ENCODE results near the gene WDR31.
"Not testable (repeated sequence)": the region's sequence is repeated elsewhere in the genome, so short reads cannot be mapped to it uniquely, and the experiment has no call there.

Gene WDR31

DNA sequence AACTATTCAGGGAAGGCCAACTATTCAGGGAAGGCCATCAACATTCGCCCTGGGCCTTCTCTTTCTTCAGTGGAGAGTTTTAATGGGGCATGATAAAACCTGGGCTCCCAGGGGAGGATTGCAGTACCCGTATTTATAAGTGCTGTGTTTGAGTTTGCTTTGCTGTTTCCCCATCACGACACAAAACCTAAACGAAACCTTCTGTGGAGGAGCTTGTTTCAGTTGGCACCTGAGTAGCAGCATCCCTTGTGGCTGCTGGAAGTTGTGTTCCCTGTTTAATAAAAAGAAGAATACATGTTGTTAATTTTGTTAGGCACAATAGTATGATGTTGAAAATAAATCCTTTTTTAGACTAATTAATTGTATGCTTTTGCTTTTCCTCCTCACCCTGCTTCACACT lies 8.3 kb downstream of the WDR31 start:
- DNase-seq = no peak

DNA sequence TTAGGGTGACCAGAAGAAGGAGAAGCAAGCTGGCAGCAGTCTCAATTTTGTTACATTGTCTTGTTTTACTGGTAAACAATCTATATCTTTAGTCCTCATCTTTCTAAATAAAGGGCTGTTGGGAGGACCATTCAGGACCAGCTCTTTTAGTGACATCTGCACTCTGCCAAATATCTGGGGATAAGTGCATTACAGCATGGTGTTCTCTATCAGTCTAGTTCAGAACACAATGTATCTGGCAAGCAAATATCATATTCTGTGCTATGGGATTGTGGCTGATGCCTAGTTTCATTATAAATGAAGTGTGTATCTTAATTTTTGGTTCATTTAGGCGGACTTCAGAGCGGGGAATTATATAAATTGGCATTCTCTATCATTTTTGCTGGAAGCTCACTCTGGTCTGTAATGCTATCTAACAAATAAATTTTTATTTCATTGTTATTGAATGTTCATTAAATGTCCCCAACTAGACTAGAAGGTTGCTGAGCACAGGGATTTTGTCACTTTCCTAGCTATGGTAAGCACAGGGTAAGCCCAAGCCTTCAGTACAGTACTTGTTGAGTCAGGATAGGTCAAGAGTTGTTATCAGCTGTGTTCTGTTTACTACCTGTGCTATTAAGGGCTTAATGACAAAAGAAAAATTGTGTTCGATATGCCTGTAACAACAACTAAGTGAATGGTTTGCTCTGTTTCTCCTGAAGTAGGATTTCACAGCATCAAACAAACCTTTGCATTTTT lies 11.9 kb downstream of the WDR31 start:
- no peak for DNase-seq

DNA sequence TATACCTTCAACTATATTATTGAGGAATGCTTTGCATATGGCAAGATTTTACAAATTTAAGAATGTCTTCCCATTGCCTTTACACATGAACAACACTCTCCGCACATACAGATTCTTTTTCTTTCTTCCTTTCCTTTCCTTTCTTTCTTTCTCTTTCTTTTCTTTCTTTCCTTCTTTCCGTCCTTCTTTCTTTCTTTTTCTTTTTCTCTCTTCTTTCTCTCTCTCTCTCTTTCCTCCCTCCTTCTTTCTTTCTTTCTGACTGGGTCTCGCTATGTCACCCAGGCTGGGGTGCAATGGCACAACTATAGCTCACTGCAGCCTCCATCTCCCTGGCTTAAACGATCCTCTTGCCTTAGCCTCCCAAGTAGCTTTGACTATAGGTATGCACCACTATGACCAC lies 13.8 kb downstream of the WDR31 start:
- no peak for DNase-seq

DNA sequence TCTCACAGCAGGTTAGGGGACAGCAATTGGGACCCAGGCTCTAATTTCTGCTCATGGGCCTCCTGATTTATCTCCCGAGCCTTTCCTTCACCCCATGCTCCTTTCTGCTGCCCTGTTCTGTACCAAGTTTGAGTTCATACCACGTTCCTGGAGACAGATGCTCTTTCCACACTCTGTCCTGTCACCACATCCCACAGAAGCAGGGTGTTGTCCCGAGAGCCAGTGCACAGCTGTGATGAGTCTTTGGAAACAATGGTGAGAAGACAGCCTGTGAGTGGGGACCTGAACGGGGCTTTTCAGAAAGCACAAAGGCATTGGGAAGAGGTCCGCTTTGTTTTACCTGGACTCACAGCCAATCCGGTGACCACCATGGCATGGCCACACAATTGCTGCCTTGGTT lies 17.4 kb downstream of the WDR31 start:
- DNase-seq = no peak

DNA sequence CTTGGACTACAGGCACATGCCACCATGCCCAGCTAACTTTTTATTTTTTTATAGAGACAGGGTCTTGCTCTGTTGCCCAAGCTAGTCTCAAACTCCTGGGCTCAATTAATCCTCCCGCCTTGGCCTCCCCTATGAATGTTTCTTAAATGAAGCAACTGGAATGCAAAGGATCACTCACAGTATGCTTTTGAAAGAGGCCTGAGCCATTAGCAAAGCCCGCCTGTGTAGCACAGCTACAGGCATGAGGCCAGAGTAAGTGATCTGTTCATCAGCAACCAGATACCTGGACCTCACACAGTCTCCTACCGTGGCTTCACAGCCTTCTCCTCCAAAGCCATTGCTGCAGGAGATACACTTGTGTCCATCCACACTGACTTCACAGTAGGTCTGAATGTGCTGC lies 20.0 kb downstream of the WDR31 start:
- DNase-seq = no peak

DNA sequence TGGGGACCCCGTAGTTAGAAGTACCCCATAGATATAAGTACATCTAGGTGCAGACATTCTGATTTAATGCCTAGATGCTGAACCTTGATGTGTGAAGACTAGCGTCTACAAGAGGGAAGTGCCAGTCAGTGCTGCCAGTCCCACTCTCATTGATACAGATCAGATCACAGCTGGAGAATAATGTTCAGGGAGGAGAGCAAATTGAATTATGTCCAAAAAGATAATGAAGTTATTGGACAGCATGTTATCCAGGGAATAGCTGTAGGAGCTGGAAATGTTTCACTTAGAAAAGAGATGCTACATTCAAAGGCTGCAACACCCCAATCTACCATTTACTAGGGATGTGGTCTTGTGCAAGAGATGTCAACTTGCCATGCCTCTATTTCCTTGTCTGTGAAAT lies 21.0 kb downstream of the WDR31 start:
- no peak for DNase-seq

DNA sequence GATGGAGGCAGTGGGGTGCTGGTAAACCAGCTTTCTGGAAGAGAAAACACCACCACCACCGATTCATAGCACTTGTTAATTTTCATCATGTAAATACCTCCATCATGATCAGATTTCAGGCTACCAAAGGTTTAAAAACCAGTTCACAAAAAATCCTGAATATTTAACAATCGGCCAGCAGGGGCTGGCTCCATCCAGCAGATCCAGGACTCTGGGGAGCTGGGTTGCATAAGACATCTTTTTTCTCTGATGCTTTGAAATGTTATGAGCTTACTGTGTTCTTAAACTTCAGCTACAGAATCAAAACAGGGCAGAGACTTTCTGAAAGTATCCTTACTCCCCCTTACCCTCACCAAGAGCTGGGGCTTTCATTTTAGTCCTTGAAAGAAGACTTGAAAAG lies 22.3 kb downstream of the WDR31 start:
- DNase-seq = no peak

DNA sequence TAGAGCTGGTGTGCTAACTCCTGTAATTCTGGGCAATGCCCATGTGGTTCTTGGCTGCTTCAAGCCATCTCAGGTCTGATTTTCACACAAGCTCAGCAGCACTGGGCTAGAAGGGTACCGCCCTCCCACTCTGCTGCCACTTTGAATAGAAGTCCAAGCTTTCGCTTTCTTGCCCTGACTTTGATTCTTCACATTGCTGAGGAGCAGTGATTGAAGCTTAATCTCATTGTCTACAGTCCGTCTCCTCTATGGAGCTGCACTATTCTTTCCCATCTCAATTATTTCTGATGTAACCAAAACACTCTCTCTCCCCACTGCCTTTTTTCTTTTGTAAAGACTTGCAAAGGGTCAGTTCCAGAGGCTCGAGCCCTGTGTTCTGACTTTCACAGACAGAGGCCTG lies 24.0 kb downstream of the WDR31 start:
- DNase-seq = no peak

DNA sequence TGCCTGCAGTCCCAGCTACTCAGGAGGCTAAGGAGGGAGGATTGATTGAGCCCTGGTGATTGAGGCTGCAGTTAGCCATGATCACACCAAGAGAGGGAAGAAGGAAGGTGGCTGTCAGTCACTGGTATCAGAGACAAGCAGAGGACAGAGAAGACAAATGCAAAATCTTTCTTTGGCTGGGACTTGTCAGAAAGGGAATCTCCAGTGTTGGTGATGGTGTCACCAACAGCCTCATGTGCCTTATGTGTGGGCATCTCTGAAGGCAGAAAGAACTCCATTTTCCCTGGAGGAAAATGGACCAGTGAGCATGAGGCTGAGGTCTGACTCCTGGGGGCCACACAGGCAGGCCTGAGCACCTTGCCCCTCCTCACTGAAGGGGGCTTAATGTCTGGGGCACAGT lies 24.8 kb downstream of the WDR31 start:
- DNase-seq = peak in 1 of 2 donors; percentile 40

DNA sequence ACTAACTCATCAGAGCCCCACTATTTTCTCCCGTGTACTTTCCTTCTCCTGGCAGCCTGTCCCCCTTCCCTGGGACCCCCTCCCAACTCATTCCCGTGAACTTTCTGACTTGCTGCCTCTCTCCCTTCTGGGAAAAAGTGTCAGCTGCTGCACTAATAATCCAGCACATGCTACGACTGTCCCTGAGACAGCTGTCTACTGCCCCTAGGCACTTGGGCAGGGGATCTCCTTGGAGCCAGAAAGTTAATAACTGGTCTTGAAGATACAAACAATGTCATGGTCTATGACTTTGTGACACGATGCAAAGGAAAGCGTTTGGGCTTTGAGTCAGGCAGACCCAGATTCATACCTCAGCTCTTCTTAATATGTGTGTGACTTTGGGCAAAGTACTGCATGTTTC lies 26.8 kb downstream of the WDR31 start:
- no peak for DNase-seq

DNA sequence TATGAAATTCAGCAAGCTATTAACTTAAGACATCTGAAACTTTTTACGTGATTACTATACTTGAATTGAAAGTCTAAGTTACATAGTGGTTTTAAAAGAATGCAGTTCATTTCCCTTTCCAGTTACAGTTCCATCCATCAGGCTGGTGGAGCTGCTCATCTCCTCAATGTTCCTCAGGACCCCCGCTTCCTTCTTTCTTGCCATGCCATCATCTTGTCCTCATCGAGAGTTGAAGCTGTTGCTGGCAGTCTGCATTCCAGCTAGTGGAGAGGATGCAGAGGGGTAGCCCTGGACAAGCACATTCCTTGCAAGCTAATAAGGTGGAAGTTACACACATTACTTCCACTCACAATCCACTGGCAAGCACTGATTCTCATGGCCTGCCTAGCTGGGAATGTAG lies 28.1 kb downstream of the WDR31 start:
- no peak for DNase-seq

DNA sequence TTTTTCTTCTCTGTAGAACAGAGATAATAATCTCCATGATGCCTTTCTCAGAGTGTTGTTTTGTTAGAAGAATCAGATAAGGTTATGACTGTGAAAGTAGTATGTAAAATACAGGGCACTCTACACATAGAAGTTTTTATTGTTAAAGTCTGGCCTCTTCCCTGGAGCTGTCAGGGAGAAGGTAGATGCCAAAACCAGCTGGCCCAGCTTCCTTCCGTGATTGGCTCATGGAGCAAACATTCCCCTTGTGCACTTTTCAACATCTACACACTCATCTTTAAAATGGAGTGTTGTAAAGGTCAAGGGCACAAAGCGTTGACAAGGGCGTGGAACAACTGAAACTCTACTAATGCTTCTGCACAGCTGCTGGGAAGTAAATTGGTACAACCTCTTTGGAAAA lies 29.5 kb downstream of the WDR31 start:
- DNase-seq = no peak

DNA sequence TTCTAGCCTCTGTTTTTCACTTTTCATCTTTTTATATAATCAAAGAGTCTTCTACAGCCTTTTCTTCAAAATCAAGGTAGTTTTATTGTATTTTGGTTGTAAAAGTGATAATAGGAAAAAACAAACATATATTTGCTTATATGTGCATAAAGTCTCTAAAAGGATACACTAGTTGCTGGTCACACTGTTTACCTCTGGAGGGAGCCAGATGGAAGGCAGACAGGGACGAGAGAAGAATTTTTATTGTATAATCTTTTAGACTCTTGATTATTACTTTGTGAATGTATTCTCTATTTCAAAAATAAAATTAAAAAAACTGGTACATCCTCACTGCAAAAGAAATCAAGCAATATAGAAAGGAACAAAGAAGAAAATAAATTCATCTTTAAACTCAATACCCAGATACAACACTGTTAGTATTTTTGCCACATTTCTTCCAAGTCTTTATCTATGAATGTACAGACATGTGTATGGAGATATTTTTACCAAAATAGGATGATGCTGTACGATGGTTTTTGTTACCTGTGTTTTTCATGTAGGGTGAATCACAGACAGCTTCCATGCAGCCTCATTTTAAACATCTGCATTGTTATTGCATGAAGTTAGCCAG lies 30.8 kb downstream of the WDR31 start:
- DNase-seq = peak; percentile 46 to 57

DNA sequence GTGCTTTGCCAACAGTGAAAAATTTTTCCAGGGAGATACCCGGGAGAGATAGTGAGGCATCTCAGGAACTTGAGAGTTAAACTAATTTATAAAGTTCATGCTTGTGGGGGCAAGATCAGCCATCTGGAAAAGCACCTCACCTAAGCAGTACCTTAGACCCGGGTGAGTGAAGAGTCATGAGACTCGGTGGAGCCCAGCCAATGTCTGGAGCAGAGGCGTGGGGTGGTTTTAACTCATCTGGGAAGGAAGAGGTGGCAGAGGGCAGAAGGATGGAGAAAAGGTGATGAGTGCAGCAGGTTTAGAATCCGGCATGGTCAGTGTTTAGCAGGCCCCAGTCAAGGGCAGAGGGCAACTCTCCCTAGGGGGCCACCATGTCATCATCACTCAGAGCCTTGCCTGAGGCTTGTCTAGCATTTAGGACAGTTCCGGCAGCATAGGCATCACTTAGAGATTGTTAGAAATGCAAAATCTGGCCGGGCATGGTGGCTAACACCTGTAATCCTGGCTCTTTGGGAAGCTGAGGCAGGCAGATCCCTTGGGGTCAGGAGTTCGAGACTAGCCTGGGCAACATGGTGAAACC lies 32.6 kb downstream of the WDR31 start:
- DNase-seq = no peak

DNA sequence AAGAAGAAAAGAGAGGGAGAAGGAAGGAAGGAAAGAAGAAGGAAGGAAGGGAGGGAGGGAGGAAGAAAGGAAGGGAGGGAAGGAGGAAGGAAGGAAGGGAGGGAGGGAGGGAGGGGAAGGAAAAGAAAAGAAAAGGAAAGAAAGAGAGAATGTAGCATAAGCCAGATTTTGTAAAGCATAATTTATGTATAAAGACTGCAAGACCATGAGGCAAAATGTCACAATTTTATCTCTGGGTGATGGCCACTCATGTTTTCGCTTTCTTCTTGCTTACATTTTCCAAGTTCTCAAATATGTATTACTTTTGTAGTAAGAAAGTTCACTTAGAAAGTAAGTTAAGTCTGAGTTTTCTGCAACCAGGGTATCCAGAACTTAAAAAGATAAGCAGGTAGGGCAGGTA lies 33.5 kb downstream of the WDR31 start:
- DNase-seq = no peak

DNA sequence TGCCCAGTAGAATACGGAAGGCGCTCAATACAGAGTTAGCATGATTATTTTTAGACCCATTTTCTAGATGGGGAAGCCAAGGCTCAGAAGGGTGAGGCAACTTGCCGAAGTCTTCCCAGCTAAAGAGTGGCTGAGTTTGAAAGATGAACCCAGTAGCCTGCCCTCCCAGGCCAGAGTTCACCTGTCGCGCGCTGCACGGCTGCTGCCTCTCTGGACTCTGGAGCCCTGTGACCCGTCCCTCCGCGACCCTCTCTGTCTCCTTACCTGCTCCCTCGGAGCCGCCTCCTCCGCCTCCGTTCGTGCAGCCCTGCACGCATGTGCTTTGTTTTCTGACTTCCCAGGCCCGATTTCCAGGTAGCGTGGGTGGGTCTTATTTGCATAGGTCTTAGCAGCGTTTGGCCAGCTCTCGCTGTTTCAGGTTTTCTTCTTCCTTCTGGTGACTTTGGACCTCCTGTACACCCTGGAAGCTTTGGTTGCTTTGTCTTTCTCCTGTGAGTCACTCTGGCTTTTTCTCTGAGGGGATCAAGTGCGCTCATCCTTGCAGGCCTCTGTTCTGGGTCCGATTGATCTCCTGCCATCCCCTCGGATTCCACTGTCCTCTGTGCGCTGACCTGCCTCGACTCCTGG lies 37.2 kb downstream of the WDR31 start, which contains the start of gene RNF183:
Gene RNF183, minus strand, starts transcription at position 585 of the 627 bp plus-strand sequence. CDS start 5,192 bp downstream, outside the sequence.
- no peak for DNase-seq

DNA sequence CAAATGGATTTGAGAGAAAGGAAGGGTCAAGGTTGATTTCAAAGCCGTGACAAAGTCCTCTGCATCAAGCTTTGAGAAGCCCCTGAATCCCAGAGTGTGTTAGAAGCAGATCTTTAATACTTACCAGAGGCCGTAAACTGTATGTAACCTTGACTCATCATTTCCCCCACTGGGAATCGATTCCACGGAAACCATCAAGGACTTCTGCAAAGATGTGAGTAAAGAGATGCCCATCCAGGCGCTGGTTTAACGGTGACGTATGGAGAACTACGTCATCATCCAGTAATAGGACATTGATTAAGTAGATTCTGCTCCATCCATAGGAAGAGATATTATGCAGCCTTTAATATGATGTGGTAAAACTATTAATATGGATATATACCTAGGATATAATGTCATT lies 38.5 kb downstream of the WDR31 start:
- DNase-seq = no peak

DNA sequence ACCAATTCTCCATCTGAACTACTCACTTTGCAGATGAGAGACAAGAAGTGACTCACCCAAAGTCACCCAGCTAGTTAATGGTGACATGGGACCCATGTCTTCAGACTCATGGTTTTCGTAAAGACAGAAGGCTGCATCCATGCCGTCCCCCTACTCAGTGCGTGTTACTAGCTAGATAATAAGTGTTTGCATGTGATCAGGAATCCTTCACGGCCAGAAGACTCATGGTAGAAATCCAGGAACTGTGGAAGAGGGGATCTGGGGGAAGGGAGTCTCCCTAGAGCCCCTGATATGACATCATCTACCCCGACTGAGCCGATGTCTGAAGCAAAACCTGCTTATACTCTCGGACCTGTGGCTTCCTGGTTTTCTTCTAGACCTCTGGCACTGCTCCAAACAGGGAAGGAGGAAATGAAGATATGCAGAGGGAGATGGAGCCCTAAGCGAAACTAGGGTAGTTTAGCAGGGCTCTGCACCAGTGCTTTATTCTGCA lies 40.2 kb downstream of the WDR31 start:
- DNase-seq = peak; percentile 60 to 63

DNA sequence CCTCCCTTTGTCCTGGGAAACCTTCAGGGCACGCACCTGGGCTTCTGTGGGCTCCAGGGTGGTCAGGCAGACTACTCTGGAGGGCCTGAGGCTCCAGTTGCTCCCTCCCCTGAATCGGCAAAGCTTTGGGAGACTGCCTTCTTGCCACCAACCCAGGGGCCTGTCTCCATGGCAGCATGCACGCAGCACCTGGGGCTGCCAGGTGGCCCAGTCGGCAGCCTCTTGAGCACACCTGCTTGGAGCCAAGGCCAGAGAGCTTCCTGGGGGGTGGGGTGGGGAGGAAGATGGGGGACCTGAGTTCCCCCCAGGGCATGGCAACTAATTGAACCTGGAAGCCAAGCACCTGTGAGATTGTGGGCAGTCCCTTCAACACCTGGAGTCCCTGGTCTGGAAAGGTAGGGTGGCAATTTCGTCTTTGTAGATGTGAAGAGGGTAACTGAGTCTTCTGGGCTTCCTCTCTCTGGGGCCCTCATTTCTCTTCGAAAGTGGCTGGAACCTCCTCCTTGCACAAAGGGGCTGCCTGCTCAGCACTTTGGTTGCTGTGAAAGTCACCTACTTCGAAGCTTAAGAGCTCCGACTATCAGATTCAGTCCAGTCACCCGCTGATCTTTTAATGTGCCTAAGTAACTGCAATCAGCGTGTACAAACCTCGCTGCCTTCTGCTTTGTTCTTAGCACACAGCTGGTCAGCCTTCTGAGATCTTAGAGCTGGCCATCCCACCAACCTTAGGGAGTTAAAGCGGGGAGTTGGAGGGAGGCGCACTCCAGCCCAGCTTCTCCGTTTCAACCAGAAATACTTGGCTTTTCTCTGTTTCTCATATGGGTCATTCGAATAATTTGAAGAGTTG lies 40.9 kb downstream of the WDR31 start:
- DNase-seq = no peak

DNA sequence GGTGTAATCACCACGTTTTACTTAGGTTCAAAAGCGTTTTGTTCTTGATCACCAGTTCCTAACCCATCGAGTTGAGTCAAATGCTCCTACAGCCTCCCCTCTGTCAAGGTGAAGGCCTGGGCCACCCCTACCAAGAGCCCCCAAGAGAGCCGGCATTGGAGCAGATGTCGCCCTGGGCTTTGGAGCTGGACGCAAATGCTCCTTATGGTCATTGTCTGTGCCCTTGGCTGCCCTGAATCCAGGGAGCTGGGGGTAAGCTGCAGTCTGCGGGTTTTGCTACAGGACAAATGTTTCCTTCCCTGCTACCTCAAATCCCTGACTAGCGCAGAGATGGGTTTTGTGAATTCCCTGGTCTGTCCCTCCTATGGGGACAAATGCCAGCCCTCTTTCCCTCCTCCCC lies 41.8 kb downstream of the WDR31 start:
- no peak for DNase-seq

DNA sequence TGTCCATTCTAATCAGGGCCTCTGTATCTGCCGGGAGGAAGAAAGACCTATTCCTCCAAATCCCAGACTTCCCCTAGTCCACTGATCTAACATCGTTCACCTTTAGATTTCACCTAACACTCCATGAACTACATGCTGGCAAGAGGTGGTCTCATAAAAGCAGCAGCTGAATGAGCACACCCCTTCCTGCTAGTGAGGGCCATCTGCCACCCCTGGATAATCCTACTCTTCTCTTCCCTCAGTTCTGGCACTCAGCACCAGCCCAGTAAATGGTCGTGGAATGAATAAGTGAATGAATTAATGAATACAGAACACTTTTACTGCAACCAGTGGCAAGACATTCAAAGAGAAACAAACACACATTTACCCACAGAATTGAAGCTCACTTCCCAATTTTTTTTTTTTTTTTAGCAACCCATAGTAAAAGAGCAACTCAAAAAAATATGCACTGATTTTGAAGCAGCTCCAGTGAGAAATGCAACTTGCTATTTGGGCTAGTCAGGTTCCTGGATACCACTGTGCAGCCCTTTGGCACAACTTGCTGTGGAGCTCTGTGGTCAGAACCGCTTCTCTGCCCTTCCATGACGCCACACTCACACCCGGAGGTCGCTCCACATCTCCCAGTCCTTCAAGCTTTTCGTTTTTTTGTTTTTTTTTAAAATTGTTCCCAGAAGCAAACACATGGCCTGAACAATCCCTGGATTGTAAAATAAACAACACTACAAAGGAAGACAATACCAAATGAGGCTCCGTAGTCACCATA lies 43.1 kb downstream of the WDR31 start:
- DNase-seq = no peak

DNA sequence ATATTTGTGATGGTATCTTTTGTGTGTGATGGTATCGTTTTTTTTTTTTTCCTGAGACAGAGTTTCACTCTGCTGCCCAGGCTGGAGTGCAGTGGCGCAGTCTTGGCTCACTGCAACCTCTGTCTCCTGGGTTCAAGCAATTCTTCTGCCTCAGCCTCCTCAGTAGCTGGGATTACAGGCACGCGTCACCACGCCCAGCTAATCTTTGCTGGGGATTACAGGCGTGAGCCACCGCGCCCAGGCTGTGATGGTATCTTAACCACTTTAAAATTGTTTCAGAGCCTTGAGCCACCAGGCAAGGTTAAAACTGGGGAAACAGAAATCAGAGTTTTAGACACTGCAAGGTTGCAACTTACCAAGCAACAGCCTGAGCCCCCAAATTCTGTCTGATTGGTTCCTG lies 43.8 kb downstream of the WDR31 start:
- DNase-seq = not testable (repeated sequence)
